Fibroblast of lung (primary cell): ENCODE data around the gene GALR1. TPM values are rescaled to one million over a fixed set of nuclear protein-coding genes. Genes with fewer than 3 reads are reported as not detected.
A peak's percentile ranks its signal among the peaks of the same experiment; 100 is the strongest.

Experiments used
- DNase-seq, 2 donors: peaks; one replicate each; pipeline versions ENCODE4 v3.0.0 to v3.0.0-alpha.2; 2010; ENCODE audit warnings: low read depth in 2 of 2
- H2AFZ ChIP-seq: 2 replicates; pipeline ENCODE4 v1.5.1; 2012; ENCODE audit warnings: low read length, control low read depth, inconsistent platforms
- H3K27ac ChIP-seq: 2 replicates; pipeline ENCODE4 v1.5.1; 2011; ENCODE audit warnings: low read length, control low read depth; ENCODE audit not compliant: insufficient read depth
- H3K27me3 ChIP-seq: 2 replicates; pipeline ENCODE4 v1.5.1; 2011; ENCODE audit warnings: mild to moderate bottlenecking, low read length; ENCODE audit not compliant: control insufficient read depth, insufficient read depth
- H3K36me3 ChIP-seq: 2 replicates; pipeline ENCODE4 v1.5.1; 2011; ENCODE audit warnings: low read length; ENCODE audit not compliant: control insufficient read depth, insufficient read depth
- H3K4me1 ChIP-seq: 2 replicates; pipeline ENCODE4 v1.5.1; 2011; ENCODE audit warnings: low read length; ENCODE audit not compliant: control insufficient read depth, insufficient read depth; ENCODE audit errors: extremely low read depth
- H3K4me2 ChIP-seq: 2 replicates; pipeline ENCODE4 v1.5.1; 2011; ENCODE audit warnings: low read length, control low read depth; ENCODE audit not compliant: insufficient read depth; ENCODE audit errors: extremely low read depth
- H3K4me3 ChIP-seq, 4 experiments: fragments of 200-600 bp in 1 of 4; sonication (generic) in 1 of 4; replicated peaks in 1 of 4; 2 replicates each; pipeline ENCODE4 v1.5.1; 2011 to 2016; ENCODE audit warnings: low read length in 4 of 4, low read depth in 3 of 4, mild to moderate bottlenecking in 3 of 4, control low read depth in 2 of 4, inconsistent platforms in 1 of 4, mixed read lengths in 1 of 4; ENCODE audit not compliant: insufficient read depth in 1 of 4; ENCODE audit errors: control extremely low read depth in 1 of 4
- H3K79me2 ChIP-seq: 2 replicates; pipeline ENCODE4 v1.5.1; 2012; ENCODE audit warnings: mild to moderate bottlenecking, low read length, inconsistent platforms; ENCODE audit not compliant: control insufficient read depth, insufficient read depth
- H3K9ac ChIP-seq: 2 replicates; pipeline ENCODE4 v1.5.1; 2011; ENCODE audit warnings: mild to moderate bottlenecking, low read length, control low read depth; ENCODE audit not compliant: insufficient read depth
- H3K9me3 ChIP-seq: 2 replicates; pipeline ENCODE4 v1.5.1; 2012; ENCODE audit warnings: low read depth, low read length; ENCODE audit not compliant: control insufficient read depth, insufficient read depth
- H4K20me1 ChIP-seq: 2 replicates; pipeline ENCODE4 v1.5.1; 2011; ENCODE audit warnings: low read length; ENCODE audit not compliant: control insufficient read depth, insufficient read depth; ENCODE audit errors: extremely low read depth
- EZH2 ChIP-seq: IDR thresholded peaks from 2 replicates; pipeline ENCODE4 v1.5.1; 2012; ENCODE audit warnings: low read length, control low read depth, mild to moderate bottlenecking; ENCODE audit errors: missing control alignments
- polyA plus RNA-seq, 2 donors: library from polyadenylated mRNA; depleted of rRNA in 1 of 2; stranded (reverse) in 1 of 2; unstranded in 1 of 2; fragments of >200 nt; gene quantifications; 2 replicates each; pipeline ENCODE4 v1.2.1, GENCODE V29; 2011 to 2012; ENCODE audit warnings: missing spikeins in 1 of 2
- total RNA-seq: library from RNA; depleted of rRNA; stranded (reverse); fragments of >200 nt; gene quantifications from 2 replicates; pipeline ENCODE4 v1.2.1, GENCODE V29; 2014
- TF ChIP-seq, protein P1 (sequence below), 2 donors: IDR thresholded peaks in 1 of 2; conservative IDR thresholded peaks in 1 of 2; 1 replicate in 1 of 2; 2 replicates in 1 of 2; pipeline ENCODE4 v1.5.1; 2011 to 2012; ENCODE audit warnings: low read length in 2 of 2, control low read depth in 1 of 2, inconsistent platforms in 1 of 2, low read depth in 1 of 2, mild to moderate bottlenecking in 1 of 2

Gene GALR1
- total and polyA plus RNA-seq, 2 donors (not counting 1 experiment from before 2014, with no cell fraction given): not detected

DNA sequence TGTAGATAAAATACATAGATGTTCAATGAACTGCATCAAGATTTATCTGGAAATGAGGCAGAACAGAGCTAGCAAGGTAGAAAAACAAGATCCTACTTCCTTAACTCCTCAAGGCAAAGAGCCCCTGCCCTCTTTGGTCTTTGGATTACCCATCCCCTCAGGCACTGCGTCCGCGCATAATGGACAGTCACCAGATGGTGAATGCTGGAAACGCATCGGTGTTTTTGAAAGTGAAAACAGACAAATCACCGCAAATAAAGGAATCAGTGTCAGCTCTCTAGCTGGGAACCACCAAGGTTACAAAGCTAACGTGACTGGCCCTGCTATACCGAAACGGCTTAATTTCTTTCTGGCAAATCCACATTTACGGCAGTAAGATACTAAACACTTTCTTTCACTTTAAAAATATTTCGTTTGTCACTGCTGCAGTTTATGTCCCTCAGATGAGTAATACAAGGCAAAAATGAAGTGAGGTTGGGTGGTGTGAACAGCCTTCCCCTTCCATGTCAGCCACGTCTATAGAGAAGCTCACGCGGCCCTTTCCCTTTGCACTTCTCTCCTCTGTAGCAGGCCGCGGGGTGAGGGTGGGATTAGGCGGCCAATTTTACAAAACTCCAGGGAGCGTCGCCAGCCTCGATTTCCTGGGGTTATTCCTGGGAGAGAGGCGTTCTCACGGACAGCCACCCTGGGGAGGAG is 627 bp upstream of the GALR1 start:
- H3K27ac ChIP-seq: no peak overlapping the region
- no peaks in the 10 kb centered on the region for H4K20me1 ChIP-seq
- H3K9me3 ChIP-seq: no peaks in the 10 kb centered on the region
- DNase-seq: no peak
- peaks cover 17% of the 10 kb centered on the region for H3K27me3 ChIP-seq
- TF ChIP-seq, protein P1, sequence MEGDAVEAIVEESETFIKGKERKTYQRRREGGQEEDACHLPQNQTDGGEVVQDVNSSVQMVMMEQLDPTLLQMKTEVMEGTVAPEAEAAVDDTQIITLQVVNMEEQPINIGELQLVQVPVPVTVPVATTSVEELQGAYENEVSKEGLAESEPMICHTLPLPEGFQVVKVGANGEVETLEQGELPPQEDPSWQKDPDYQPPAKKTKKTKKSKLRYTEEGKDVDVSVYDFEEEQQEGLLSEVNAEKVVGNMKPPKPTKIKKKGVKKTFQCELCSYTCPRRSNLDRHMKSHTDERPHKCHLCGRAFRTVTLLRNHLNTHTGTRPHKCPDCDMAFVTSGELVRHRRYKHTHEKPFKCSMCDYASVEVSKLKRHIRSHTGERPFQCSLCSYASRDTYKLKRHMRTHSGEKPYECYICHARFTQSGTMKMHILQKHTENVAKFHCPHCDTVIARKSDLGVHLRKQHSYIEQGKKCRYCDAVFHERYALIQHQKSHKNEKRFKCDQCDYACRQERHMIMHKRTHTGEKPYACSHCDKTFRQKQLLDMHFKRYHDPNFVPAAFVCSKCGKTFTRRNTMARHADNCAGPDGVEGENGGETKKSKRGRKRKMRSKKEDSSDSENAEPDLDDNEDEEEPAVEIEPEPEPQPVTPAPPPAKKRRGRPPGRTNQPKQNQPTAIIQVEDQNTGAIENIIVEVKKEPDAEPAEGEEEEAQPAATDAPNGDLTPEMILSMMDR (conservative IDR thresholded peaks at IDR 0.05 in 1 of 2, IDR thresholded peaks at IDR 0.05 in 1 of 2; ENCODE audit: low read depth in 1 of 2, low read length in 2 of 2): no peak
- peak; percentile 72 for TF ChIP-seq EZH2
- no peaks in the 10 kb centered on the region for H3K36me3 ChIP-seq
- H3K4me3 ChIP-seq: peak overlapping the region in 2 of 4 experiments; percentile 46 to 65
- no peaks in the 10 kb centered on the region for H3K79me2 ChIP-seq
- H3K9ac ChIP-seq: no peak overlapping the region
- H2AFZ ChIP-seq: no peak overlapping the region
- no peaks in the 10 kb centered on the region for H3K4me1 ChIP-seq
- H3K4me2 ChIP-seq: peak overlapping the region; percentile 54

- Histone ChIP-seq H3K4me2 (no peak overlapping the region), H3K9me3 (no peaks in the 10 kb centered on the region), H3K4me1 (no peaks in the 10 kb centered on the region), H4K20me1 (no peaks in the 10 kb centered on the region), H3K79me2 (no peaks in the 10 kb centered on the region), H3K9ac (no peak overlapping the region), H3K36me3 (no peaks in the 10 kb centered on the region), H2AFZ (no peak overlapping the region), H3K27ac (no peak overlapping the region), H3K27me3 (peaks cover 17% of the 10 kb centered on the region), H3K4me3 (no peak overlapping the region)
- DNase-seq: no peak
- TF ChIP-seq, protein P1 (conservative IDR thresholded peaks at IDR 0.05 in 1 of 2, IDR thresholded peaks at IDR 0.05 in 1 of 2; ENCODE audit: low read depth in 1 of 2, low read length in 2 of 2): no peak
- peak; percentile 79 for TF ChIP-seq EZH2
Measured at GRCh38 chr18:77250501-77250925, 865 bp downstream of the GALR1 start.

GRCh38 chr18:77250926-77251729 is 1.5 kb downstream of the GALR1 start:
- Histone ChIP-seq H3K9me3 (no peaks in the 10 kb centered on the region), H4K20me1 (no peaks in the 10 kb centered on the region), H2AFZ (no peak overlapping the region), H3K27ac (no peak overlapping the region), H3K36me3 (no peaks in the 10 kb centered on the region), H3K4me1 (no peaks in the 10 kb centered on the region), H3K9ac (no peak overlapping the region), H3K4me3 (no peak overlapping the region), H3K27me3 (peaks cover 17% of the 10 kb centered on the region), H3K79me2 (no peaks in the 10 kb centered on the region), H3K4me2 (no peak overlapping the region)
- no peak for TF ChIP-seq EZH2
- TF ChIP-seq, protein P1 (conservative IDR thresholded peaks at IDR 0.05 in 1 of 2, IDR thresholded peaks at IDR 0.05 in 1 of 2; ENCODE audit: low read depth in 1 of 2, low read length in 2 of 2): no peak
- peak in 1 of 2 donors; percentile 14 for DNase-seq
